CD4-positive, alpha-beta T cell (primary cell): ENCODE measurements around the gene IL10RA. TPM values are rescaled to one million over a fixed set of nuclear protein-coding genes. Genes with fewer than 3 reads are reported as not detected.

ENCODE experiments used
- ATAC-seq: fragments of 200-7000 bp; cut with Tn5 transposase; one replicate; pipeline ENCODE4 v1.10.0; 2022; ENCODE audit warnings: mild to moderate bottlenecking; ENCODE audit not compliant: poor library complexity
- CTCF ChIA-PET: fragments of 350-600 bp; sonication (Branson Sonifier 250); formaldehyde crosslinking; loops from one replicate; lab custom pipeline; 2021; ENCODE audit warnings: antibody characterized with exemption, inconsistent platforms; lab: Charles Lee
- POLR2A ChIA-PET: fragments of 350-600 bp; sonication (Branson Sonifier 250); formaldehyde crosslinking; loops from one replicate; lab custom pipeline; 2021; ENCODE audit warnings: antibody characterized with exemption, inconsistent platforms; lab: Charles Lee
- DNase-seq, 14 experiments: peaks; one replicate each; pipeline ENCODE4 v3.0.0-alpha.2; 2013 to 2020; ENCODE audit warnings: mixed read lengths in 2 of 14
- H3K27ac ChIP-seq, 2 donors: one replicate each; pipeline versions ENCODE4 v1.5.1 to v1.7.0; 2013; ENCODE audit warnings: low read length in 2 of 2, low read depth in 1 of 2, mild to moderate bottlenecking in 1 of 2
- H3K27me3 ChIP-seq, 2 experiments: 1 replicate in 1 of 2; 2 replicates in 1 of 2; pipeline versions ENCODE4 v1.6.1 to v1.7.0; 2013; ENCODE audit warnings: low read length in 2 of 2, control low read depth in 1 of 2, mild to moderate bottlenecking in 1 of 2, moderate library complexity in 1 of 2; ENCODE audit not compliant: insufficient read depth in 2 of 2, control insufficient read depth in 1 of 2
- H3K36me3 ChIP-seq: one replicate; pipeline ENCODE4 v1.6.1; 2013; ENCODE audit warnings: low read length, control low read depth; ENCODE audit not compliant: insufficient read depth
- H3K4me1 ChIP-seq: one replicate; pipeline ENCODE4 v1.6.1; 2013; ENCODE audit warnings: low read length, control low read depth; ENCODE audit not compliant: insufficient read depth
- H3K4me3 ChIP-seq: one replicate; pipeline ENCODE4 v1.5.1; 2013; ENCODE audit warnings: mild to moderate bottlenecking, low read length, moderate library complexity
- H3K9me3 ChIP-seq, 2 experiments: 1 replicate in 1 of 2; 2 replicates in 1 of 2; pipeline versions ENCODE4 v1.6.1 to v1.7.0; 2013; ENCODE audit warnings: low read length in 2 of 2, mild to moderate bottlenecking in 2 of 2, control low read depth in 1 of 2, moderate library complexity in 1 of 2; ENCODE audit not compliant: control insufficient read depth in 1 of 2, insufficient read depth in 1 of 2
- H3K27ac Mint-ChIP-seq: one replicate; pipeline ENCODE4 v1.8.0; 2020; ENCODE audit warnings: mixed read lengths
- H3K27me3 Mint-ChIP-seq: one replicate; pipeline ENCODE4 v1.8.0; 2021; ENCODE audit warnings: mixed read lengths
- H3K36me3 Mint-ChIP-seq: one replicate; pipeline ENCODE4 v1.8.0; 2021; ENCODE audit warnings: low read depth, mixed read lengths
- H3K4me1 Mint-ChIP-seq: one replicate; pipeline ENCODE4 v1.8.0; 2021; ENCODE audit warnings: low read depth, mixed read lengths
- H3K4me3 Mint-ChIP-seq: one replicate; pipeline ENCODE4 v1.8.0; 2020; ENCODE audit warnings: mild to moderate bottlenecking, mixed read lengths
- H3K9me3 Mint-ChIP-seq: one replicate; pipeline ENCODE4 v1.8.0; 2020; ENCODE audit warnings: mixed read lengths
- CTCF ChIP-seq: fragments of 200-600 bp; IDR thresholded peaks from one replicate; pipeline ENCODE4 v1.8.0; 2022; ENCODE audit warnings: antibody characterized with exemption, mild to moderate bottlenecking
- intact Hi-C, 2 experiments: fragments of 100-400 bp; cut with DNase I in 1 of 2; cut with micrococcal nuclease in 1 of 2; formaldehyde crosslinking; loops; one replicate each; pipeline versions ENCODE4 v1.15.1 to v1.9.0; 2023 to 2025; cut with DNase I, micrococcal nuclease
- total RNA-seq, 174 experiments: library from RNA in 2 of 174; stranded (reverse) in 2 of 174; gene quantifications; one replicate each; pipeline ENCODE4 v1.2.3 and lab custom pipeline; 2021 to 2026

The IL10RA gene
- total RNA-seq, 2 experiments from 2014 or later = 193 to 203 TPM

- Mint-ChIP-seq H3K27me3 (no peaks in the 10 kb centered on the region), H3K9me3 (no peaks in the 10 kb centered on the region), H3K4me1 (peaks cover 80% of the 10 kb centered on the region), H3K27ac (peak overlapping the region; percentile 3), H3K4me3 (peak overlapping the region; percentile 40), H3K36me3 (no peaks in the 10 kb centered on the region)
- Histone ChIP-seq H3K9me3 (peaks cover 0 to 3% of the 10 kb centered on the region in 2 experiments), H3K27me3 (no peaks in the 10 kb centered on the region), H3K36me3 (no peaks in the 10 kb centered on the region), H3K27ac (no peak overlapping the region), H3K4me3 (no peak overlapping the region), H3K4me1 (peaks cover 66% of the 10 kb centered on the region)
- intact Hi-C loops = no loop called here
- ATAC-seq (peak; percentile 62), DNase-seq (peak in 3 of 14 experiments; percentile 57 to 76 (median 68))
- POLR2A ChIA-PET = interaction anchor here (0.7 to 24.2 kb wide), 4 partner anchors 23 to 72 kb away, joined by 3 to 392 read pairs (median 34); no protein-coding TSS in a partner anchor
- no peak for TF ChIP-seq CTCF
- CTCF ChIA-PET = interaction anchor here (0.6 to 1.5 kb wide), 3 partner anchors 29 to 60 kb away, joined by 3 to 5 read pairs (median 4); no protein-coding TSS in a partner anchor
Measured at GRCh38 chr11:117979481-117980211, 6.5 kb upstream of the IL10RA start.

GRCh38 chr11:117980280-117980679 is 5.9 kb upstream of the IL10RA start:
- Histone ChIP-seq H3K36me3 (no peaks in the 10 kb centered on the region), H3K4me1 (peaks cover 69% of the 10 kb centered on the region), H3K27me3 (no peaks in the 10 kb centered on the region), H3K4me3 (no peak overlapping the region), H3K9me3 (peaks cover 0 to 3% of the 10 kb centered on the region in 2 experiments), H3K27ac (no peak overlapping the region)
- ATAC-seq (no peak), DNase-seq (no peak)
- intact Hi-C loops = no loop called here
- Mint-ChIP-seq H3K36me3 (no peaks in the 10 kb centered on the region), H3K4me1 (peaks cover 84% of the 10 kb centered on the region), H3K4me3 (no peak overlapping the region), H3K9me3 (no peaks in the 10 kb centered on the region), H3K27me3 (no peaks in the 10 kb centered on the region), H3K27ac (peak overlapping the region; percentile 3)
- TF ChIP-seq CTCF = no peak
- ChIA-PET POLR2A (interaction anchor here (1.0 to 24.2 kb wide), 3 partner anchors 23 to 34 kb away, joined by 3 to 392 read pairs (median 64); no protein-coding TSS in a partner anchor), CTCF (interaction anchor here (0.6 kb wide), 1 partner anchor 59 kb away, joined by 4 read pairs; no protein-coding TSS in a partner anchor)

- ATAC-seq = no peak
- Mint-ChIP-seq H3K27me3 (no peaks in the 10 kb centered on the region), H3K4me1 (peaks cover 80% of the 10 kb centered on the region), H3K4me3 (no peak overlapping the region), H3K9me3 (no peaks in the 10 kb centered on the region), H3K27ac (no peak overlapping the region), H3K36me3 (no peaks in the 10 kb centered on the region)
- H3K27ac ChIP-seq = no peak overlapping the region
- CTCF ChIA-PET = no interaction called here
- H3K4me3 ChIP-seq = no peak overlapping the region
- no peaks in the 10 kb centered on the region for H3K36me3 ChIP-seq
- POLR2A ChIA-PET = interaction anchor here (5.0 to 24.2 kb wide), 2 partner anchors 22 to 29 kb away, joined by 64 to 392 read pairs; no protein-coding TSS in a partner anchor
- intact Hi-C loops = no loop called here
- peaks cover 0 to 3% of the 10 kb centered on the region in 2 experiments for H3K9me3 ChIP-seq
- no peaks in the 10 kb centered on the region for H3K27me3 ChIP-seq
- H3K4me1 ChIP-seq = peaks cover 74% of the 10 kb centered on the region
- peak in 1 of 14 experiments; percentile 12 for DNase-seq
- no peak for TF ChIP-seq CTCF
Measured at GRCh38 chr11:117980720-117981119, 5.5 kb upstream of the IL10RA start.
